ENCODE measurements around the gene POLDIP2. TPM values are rescaled to one million over a fixed set of nuclear protein-coding genes. Genes with fewer than 3 reads are reported as not detected.

Gene POLDIP2
- total and polyA plus RNA-seq, 9 of the 15 experiments (the other 6 are each of a cell fraction or from before 2014, with no cell fraction given): 22.0 to 137 (median 104) TPM

- peak; percentile 32; the same call in 1 of the 2 replicates for TF ChIP-seq L3MBTL2 (IDR thresholded peaks at IDR 0.05)
- no peak for TF ChIP-seq ZNF699 (CRISPR knock-in tag; IDR thresholded peaks at IDR 0.05; ENCODE audit: insufficient replicate concordance)
- TF ChIP-seq PTBP1 (IDR thresholded peaks at IDR 0.05; ENCODE audit: low read depth, low read length): no peak
- TF ChIP-seq REST (IDR thresholded peaks at IDR 0.05; ENCODE audit: borderline replicate concordance): peak; percentile 27; the same call in 1 of the 2 replicates
- TF ChIP-seq REST (CRISPR knock-in tag; IDR thresholded peaks at IDR 0.05; ENCODE audit: low read depth): no peak
- TF ChIP-seq RAD21 (CRISPR knock-in tag; conservative IDR thresholded peaks at IDR 0.05 in 1 of 2, IDR thresholded peaks at IDR 0.05 in 1 of 2): peak in 1 of 2 experiments; percentile 55; a peak in 2 of 4 replicates
- no peak for TF ChIP-seq JUND (IDR thresholded peaks at IDR 0.05; ENCODE audit: borderline replicate concordance, low read depth, low read length)
- no peak for TF ChIP-seq JUND (tag; IDR thresholded peaks at IDR 0.05; ENCODE audit: borderline replicate concordance, low read depth, low read length)
- TF ChIP-seq ZNF444 (CRISPR knock-in tag; IDR thresholded peaks at IDR 0.05): no peak
- TF ChIP-seq FOXA1 (IDR thresholded peaks at IDR 0.05; ENCODE audit: borderline replicate concordance): no peak
- TF ChIP-seq NFYB (IDR thresholded peaks at IDR 0.05; ENCODE audit: extremely low read depth, insufficient read length): no peak
- no peak for TF ChIP-seq ILK (tag; IDR thresholded peaks at IDR 0.05; ENCODE audit: borderline replicate concordance, low read depth)
- TF ChIP-seq CBX2 (IDR thresholded peaks at IDR 0.05; ENCODE audit: insufficient read depth, low read length, poor library complexity, severe bottlenecking): no peak
- no peak for TF ChIP-seq STAT5B (CRISPR knock-in tag; IDR thresholded peaks at IDR 0.05)
- no peak for TF ChIP-seq SIN3A (IDR thresholded peaks at IDR 0.05; ENCODE audit: borderline replicate concordance in 2 of 2, control insufficient read depth in 1 of 2, low read depth in 2 of 2, low read length in 2 of 2)
- TF ChIP-seq FOXA3 (CRISPR knock-in tag; conservative IDR thresholded peaks at IDR 0.05 in 1 of 2, IDR thresholded peaks at IDR 0.05 in 1 of 2): no peak
These were observed 24.0 kb upstream of the POLDIP2 start (continued) for GRCh38 chr17:28381141-28381825.

Data from K562 (cell line).